HG03342 (cell line): ENCODE data around the gene ZNF470.

ENCODE experiments used
- ATAC-seq: cut with Tn5 transposase; IDR thresholded peaks from one replicate; pipeline ENCODE4 v1.9.1; 2021; ENCODE audit warnings: mild to moderate bottlenecking, moderate library complexity; ENCODE audit not compliant: unreplicated experiment

The ZNF470 gene

GRCh38 chr19:56608274-56608964 is 41.2 kb downstream of the ZNF470 start:
- no peak for ATAC-seq

- no peak for ATAC-seq
Observed at GRCh38 chr19:56611288-56611687, 44.0 kb downstream of the ZNF470 start.

- no peak for ATAC-seq
Observed at GRCh38 chr19:56612737-56613136, 45.5 kb downstream of the ZNF470 start.

GRCh38 chr19:56613639-56614038 is 46.4 kb downstream of the ZNF470 start:
- no peak for ATAC-seq

GRCh38 chr19:56617531-56617930 is 50.3 kb downstream of the ZNF470 start:
- no peak for ATAC-seq

- ATAC-seq: no peak
Observed at GRCh38 chr19:56619121-56619520, 51.9 kb downstream of the ZNF470 start.

- no peak for ATAC-seq
Observed at GRCh38 chr19:56622374-56622773, 55.1 kb downstream of the ZNF470 start.

- no peak for ATAC-seq
Observed at GRCh38 chr19:56623006-56623405, 55.7 kb downstream of the ZNF470 start.

GRCh38 chr19:56625708-56626107 is 58.4 kb downstream of the ZNF470 start:
- no peak for ATAC-seq

- ATAC-seq: no peak
Observed at GRCh38 chr19:56633021-56633420, 65.8 kb downstream of the ZNF470 start.

GRCh38 chr19:56637976-56638555 is 70.8 kb downstream of the ZNF470 start:
- ATAC-seq: no peak
